GM23338 (cell line): ENCODE measurements around the gene NTRK3. TPM values are rescaled to one million over a fixed set of nuclear protein-coding genes. Genes with fewer than 3 reads are reported as not detected.

Experiments
- ATAC-seq: fragments of 200-7000 bp; cut with Tn5 transposase; 3 replicates; pipeline ENCODE4 v1.9.1; 2020
- DNase-seq: peaks from one replicate; pipeline ENCODE4 v3.0.0-alpha.2; 2015; ENCODE audit warnings: low spot score
- H2AFZ ChIP-seq: fragments of 200-600 bp; sonication (generic); 2 replicates; pipeline ENCODE4 v1.8.0; 2016; ENCODE audit warnings: antibody characterized with exemption, mild to moderate bottlenecking, moderate library complexity
- H3F3A ChIP-seq: fragments of 200-600 bp; sonication (generic); replicated peaks from 2 replicates; pipeline ENCODE4 v1.8.0; 2017; ENCODE audit warnings: antibody characterized with exemption, mixed run types, low read depth
- H3K27ac ChIP-seq: fragments of 200-600 bp; sonication (generic); 2 replicates; pipeline ENCODE4 v1.6.1; 2016; ENCODE audit warnings: low read depth
- H3K27me3 ChIP-seq: fragments of 200-600 bp; sonication (generic); 2 replicates; pipeline ENCODE4 v1.8.0; 2016; ENCODE audit warnings: mild to moderate bottlenecking, mixed run types, moderate library complexity; ENCODE audit not compliant: insufficient read depth
- H3K36me3 ChIP-seq: fragments of 200-600 bp; sonication (generic); 2 replicates; pipeline ENCODE4 v1.8.0; 2016; ENCODE audit warnings: mild to moderate bottlenecking; ENCODE audit not compliant: insufficient read depth
- H3K4me1 ChIP-seq: fragments of 200-600 bp; sonication (generic); 2 replicates; pipeline ENCODE4 v1.8.0; 2016; ENCODE audit warnings: mild to moderate bottlenecking, moderate library complexity; ENCODE audit not compliant: insufficient read depth
- H3K4me2 ChIP-seq: fragments of 200-600 bp; sonication (generic); 2 replicates; pipeline ENCODE4 v1.7.1; 2017; ENCODE audit warnings: mixed run types
- H3K4me3 ChIP-seq: fragments of 200-600 bp; sonication (generic); 2 replicates; pipeline ENCODE4 v1.6.1; 2016; ENCODE audit warnings: mixed run types
- H3K79me2 ChIP-seq: fragments of 200-600 bp; sonication (generic); replicated peaks from 2 replicates; pipeline ENCODE4 v1.8.0; 2017; ENCODE audit warnings: mild to moderate bottlenecking; ENCODE audit not compliant: insufficient read depth
- H3K9me2 ChIP-seq: fragments of 200-600 bp; sonication (generic); 2 replicates; pipeline ENCODE4 v1.8.0; 2017; ENCODE audit not compliant: insufficient read depth
- H4K20me1 ChIP-seq: fragments of 200-600 bp; sonication (generic); replicated peaks from 2 replicates; pipeline ENCODE4 v1.8.0; 2017; ENCODE audit warnings: mild to moderate bottlenecking; ENCODE audit not compliant: insufficient read depth
- H3K27ac Mint-ChIP-seq: 2 replicates; pipeline ENCODE4 v1.8.0; 2020; ENCODE audit warnings: inconsistent platforms, mild to moderate bottlenecking, moderate library complexity, mixed read lengths
- H3K27me3 Mint-ChIP-seq: 3 replicates; pipeline ENCODE4 v1.8.0; 2022; ENCODE audit warnings: low read depth, mild to moderate bottlenecking, moderate library complexity, mixed read lengths, inconsistent platforms; ENCODE audit not compliant: insufficient read depth, poor library complexity
- H3K36me3 Mint-ChIP-seq: 3 replicates; pipeline ENCODE4 v1.8.0; 2021; ENCODE audit warnings: low read depth, mild to moderate bottlenecking, inconsistent platforms, moderate library complexity, mixed read lengths
- H3K4me1 Mint-ChIP-seq: 3 replicates; pipeline ENCODE4 v1.8.0; 2020; ENCODE audit warnings: mild to moderate bottlenecking, inconsistent platforms, mixed read lengths
- H3K4me3 Mint-ChIP-seq: 3 replicates; pipeline ENCODE4 v1.8.0; 2021; ENCODE audit warnings: moderate library complexity, mild to moderate bottlenecking, inconsistent platforms, mixed read lengths
- H3K9me3 Mint-ChIP-seq: 3 replicates; pipeline ENCODE4 v1.8.0; 2020; ENCODE audit warnings: moderate library complexity, mild to moderate bottlenecking, inconsistent platforms, mixed read lengths
- CREB1 ChIP-seq: fragments of 250-450 bp; sonication (Bioruptor Pico); IDR thresholded peaks from 2 replicates; pipeline ENCODE4 v1.5.0; 2020; ENCODE audit warnings: low read depth, mild to moderate bottlenecking, moderate library complexity
- EZH2 ChIP-seq: fragments of 200-600 bp; sonication (generic); IDR thresholded peaks from one replicate; pipeline ENCODE4 v1.8.0; 2017; ENCODE audit warnings: antibody characterized with exemption, mild to moderate bottlenecking, low read depth; ENCODE audit not compliant: unreplicated experiment
- EZH2phosphoT487 ChIP-seq: fragments of 200-600 bp; sonication (generic); IDR thresholded peaks from one replicate; pipeline ENCODE4 v1.8.1; 2018; ENCODE audit warnings: antibody characterized with exemption; ENCODE audit not compliant: unreplicated experiment
- JUNB ChIP-seq: IDR thresholded peaks from one replicate; pipeline ENCODE4 v1.6.1; 2016; ENCODE audit warnings: antibody characterized with exemption; ENCODE audit not compliant: unreplicated experiment
- NANOG ChIP-seq: IDR thresholded peaks from 2 replicates; pipeline ENCODE4 v1.6.1; 2016; ENCODE audit warnings: antibody characterized with exemption, borderline replicate concordance
- POLR2AphosphoS5 ChIP-seq: IDR thresholded peaks from 2 replicates; pipeline ENCODE4 v1.6.1; 2016; ENCODE audit warnings: antibody characterized with exemption, low read depth
- STAT1 ChIP-seq: IDR thresholded peaks from one replicate; pipeline ENCODE4 v1.6.1; 2016; ENCODE audit warnings: antibody characterized with exemption; ENCODE audit not compliant: unreplicated experiment
- ZNF331 ChIP-seq: fragments of 250-450 bp; sonication (Bioruptor Pico); IDR thresholded peaks from 2 replicates; pipeline ENCODE4 v1.5.0; 2020; ENCODE audit warnings: low read depth, mild to moderate bottlenecking, moderate library complexity
- polyA plus RNA-seq: library from polyadenylated mRNA; unstranded; fragments of >200 nt; fragmentation: Nextera tagmentation; extraction: Ambion mirVana; gene quantifications from 2 replicates; pipeline ENCODE4 v1.2.1, GENCODE V29; 2016
- total RNA-seq: library from RNA; depleted of rRNA; stranded (reverse); fragments of >200 nt; shearing (Covaris generic); gene quantifications from 2 replicates; pipeline ENCODE4 v1.2.3, GENCODE V29; 2014
- TF ChIP-seq, protein P1 (sequence below): IDR thresholded peaks from one replicate; pipeline ENCODE4 v1.6.1; 2018; ENCODE audit warnings: antibody characterized with exemption; ENCODE audit not compliant: unreplicated experiment
- TF ChIP-seq, protein P2 (sequence below): IDR thresholded peaks from 2 replicates; pipeline ENCODE4 v1.6.1; 2016; ENCODE audit warnings: antibody characterized with exemption
- TF ChIP-seq, protein P3 (sequence below), 2 experiments: fragments of 200-600 bp in 1 of 2; sonication (generic) in 1 of 2; conservative IDR thresholded peaks; 2 replicates each; pipeline versions ENCODE4 v1.5.1 to v1.6.1; 2016 to 2017; ENCODE audit warnings: antibody characterized with exemption in 2 of 2, low read depth in 2 of 2, mild to moderate bottlenecking in 2 of 2, moderate library complexity in 1 of 2

NTRK3 gene
- total and polyA plus RNA-seq, 2 experiments from 2014 or later: 3.1 to 5.3 TPM

DNA sequence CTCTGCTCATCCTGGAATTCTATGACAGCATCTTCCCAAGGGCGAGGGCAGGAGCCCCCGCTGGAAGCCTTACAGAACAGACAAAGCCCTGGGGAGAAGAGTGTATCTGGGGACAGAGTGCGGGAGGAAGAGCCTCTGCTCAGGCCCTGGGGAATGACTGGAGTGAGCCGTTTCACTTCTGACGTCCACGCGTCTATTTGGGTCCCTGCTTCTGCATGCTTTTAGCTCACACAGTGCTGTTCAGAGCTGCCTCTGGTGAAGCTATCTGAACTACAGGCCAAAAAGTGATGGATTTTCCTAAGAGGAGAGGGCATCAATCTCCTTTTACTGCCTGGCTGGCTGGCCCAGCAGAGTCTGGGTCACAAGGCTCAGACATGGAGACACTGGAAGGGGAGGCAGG lies 311.8 kb downstream of the NTRK3 start:
- Mint-ChIP-seq H3K27me3 (peaks cover 4% of the 10 kb centered on the region), H3K4me1 (no peaks in the 10 kb centered on the region), H3K4me3 (no peak overlapping the region), H3K9me3 (no peaks in the 10 kb centered on the region), H3K27ac (no peak overlapping the region), H3K36me3 (no peaks in the 10 kb centered on the region)
- Histone ChIP-seq H3K4me2 (no peak overlapping the region), H3F3A (no peaks in the 10 kb centered on the region), H3K4me3 (no peak overlapping the region), H3K36me3 (no peaks in the 10 kb centered on the region), H3K4me1 (no peaks in the 10 kb centered on the region), H2AFZ (no peak overlapping the region), H4K20me1 (no peaks in the 10 kb centered on the region), H3K27ac (no peak overlapping the region), H3K27me3 (no peaks in the 10 kb centered on the region), H3K9me2 (0 out of 2 replicates have a peak, but pooled peaks cover 7% of the 10 kb centered on the region), H3K79me2 (no peaks in the 10 kb centered on the region)
- no peak for DNase-seq
- no peak for ATAC-seq
- TF ChIP-seq, protein P1, sequence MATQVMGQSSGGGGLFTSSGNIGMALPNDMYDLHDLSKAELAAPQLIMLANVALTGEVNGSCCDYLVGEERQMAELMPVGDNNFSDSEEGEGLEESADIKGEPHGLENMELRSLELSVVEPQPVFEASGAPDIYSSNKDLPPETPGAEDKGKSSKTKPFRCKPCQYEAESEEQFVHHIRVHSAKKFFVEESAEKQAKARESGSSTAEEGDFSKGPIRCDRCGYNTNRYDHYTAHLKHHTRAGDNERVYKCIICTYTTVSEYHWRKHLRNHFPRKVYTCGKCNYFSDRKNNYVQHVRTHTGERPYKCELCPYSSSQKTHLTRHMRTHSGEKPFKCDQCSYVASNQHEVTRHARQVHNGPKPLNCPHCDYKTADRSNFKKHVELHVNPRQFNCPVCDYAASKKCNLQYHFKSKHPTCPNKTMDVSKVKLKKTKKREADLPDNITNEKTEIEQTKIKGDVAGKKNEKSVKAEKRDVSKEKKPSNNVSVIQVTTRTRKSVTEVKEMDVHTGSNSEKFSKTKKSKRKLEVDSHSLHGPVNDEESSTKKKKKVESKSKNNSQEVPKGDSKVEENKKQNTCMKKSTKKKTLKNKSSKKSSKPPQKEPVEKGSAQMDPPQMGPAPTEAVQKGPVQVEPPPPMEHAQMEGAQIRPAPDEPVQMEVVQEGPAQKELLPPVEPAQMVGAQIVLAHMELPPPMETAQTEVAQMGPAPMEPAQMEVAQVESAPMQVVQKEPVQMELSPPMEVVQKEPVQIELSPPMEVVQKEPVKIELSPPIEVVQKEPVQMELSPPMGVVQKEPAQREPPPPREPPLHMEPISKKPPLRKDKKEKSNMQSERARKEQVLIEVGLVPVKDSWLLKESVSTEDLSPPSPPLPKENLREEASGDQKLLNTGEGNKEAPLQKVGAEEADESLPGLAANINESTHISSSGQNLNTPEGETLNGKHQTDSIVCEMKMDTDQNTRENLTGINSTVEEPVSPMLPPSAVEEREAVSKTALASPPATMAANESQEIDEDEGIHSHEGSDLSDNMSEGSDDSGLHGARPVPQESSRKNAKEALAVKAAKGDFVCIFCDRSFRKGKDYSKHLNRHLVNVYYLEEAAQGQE: no peak
- TF ChIP-seq JUNB (no peak), STAT1 (no peak), NANOG (no peak), EZH2 (no peak), POLR2AphosphoS5 (no peak), CREB1 (CRISPR knock-in tag) (no peak), EZH2phosphoT487 (no peak), ZNF331 (no peak)
- TF ChIP-seq, protein P2, sequence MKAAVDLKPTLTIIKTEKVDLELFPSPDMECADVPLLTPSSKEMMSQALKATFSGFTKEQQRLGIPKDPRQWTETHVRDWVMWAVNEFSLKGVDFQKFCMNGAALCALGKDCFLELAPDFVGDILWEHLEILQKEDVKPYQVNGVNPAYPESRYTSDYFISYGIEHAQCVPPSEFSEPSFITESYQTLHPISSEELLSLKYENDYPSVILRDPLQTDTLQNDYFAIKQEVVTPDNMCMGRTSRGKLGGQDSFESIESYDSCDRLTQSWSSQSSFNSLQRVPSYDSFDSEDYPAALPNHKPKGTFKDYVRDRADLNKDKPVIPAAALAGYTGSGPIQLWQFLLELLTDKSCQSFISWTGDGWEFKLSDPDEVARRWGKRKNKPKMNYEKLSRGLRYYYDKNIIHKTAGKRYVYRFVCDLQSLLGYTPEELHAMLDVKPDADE: no peak
- TF ChIP-seq, protein P3, sequence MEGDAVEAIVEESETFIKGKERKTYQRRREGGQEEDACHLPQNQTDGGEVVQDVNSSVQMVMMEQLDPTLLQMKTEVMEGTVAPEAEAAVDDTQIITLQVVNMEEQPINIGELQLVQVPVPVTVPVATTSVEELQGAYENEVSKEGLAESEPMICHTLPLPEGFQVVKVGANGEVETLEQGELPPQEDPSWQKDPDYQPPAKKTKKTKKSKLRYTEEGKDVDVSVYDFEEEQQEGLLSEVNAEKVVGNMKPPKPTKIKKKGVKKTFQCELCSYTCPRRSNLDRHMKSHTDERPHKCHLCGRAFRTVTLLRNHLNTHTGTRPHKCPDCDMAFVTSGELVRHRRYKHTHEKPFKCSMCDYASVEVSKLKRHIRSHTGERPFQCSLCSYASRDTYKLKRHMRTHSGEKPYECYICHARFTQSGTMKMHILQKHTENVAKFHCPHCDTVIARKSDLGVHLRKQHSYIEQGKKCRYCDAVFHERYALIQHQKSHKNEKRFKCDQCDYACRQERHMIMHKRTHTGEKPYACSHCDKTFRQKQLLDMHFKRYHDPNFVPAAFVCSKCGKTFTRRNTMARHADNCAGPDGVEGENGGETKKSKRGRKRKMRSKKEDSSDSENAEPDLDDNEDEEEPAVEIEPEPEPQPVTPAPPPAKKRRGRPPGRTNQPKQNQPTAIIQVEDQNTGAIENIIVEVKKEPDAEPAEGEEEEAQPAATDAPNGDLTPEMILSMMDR (conservative IDR thresholded peaks at IDR 0.05; ENCODE audit: low read depth in 2 of 2): no peak
